Common myeloid progenitor, CD34-positive (primary cell): Measurements from ENCODE around the gene CLNK.

Experiments used
- CTCF ChIA-PET: fragments of 350-600 bp; sonication (Branson Sonifier 250); formaldehyde crosslinking; loops from one replicate; lab custom pipeline; 2021; ENCODE audit warnings: antibody characterized with exemption; lab: Charles Lee
- POLR2A ChIA-PET: fragments of 350-600 bp; sonication (Branson Sonifier 250); formaldehyde crosslinking; loops from one replicate; lab custom pipeline; 2021; ENCODE audit warnings: antibody characterized with exemption; lab: Charles Lee
- DNase-seq, 3 donors: peaks; one replicate each; pipeline versions ENCODE4 v3.0.0 to v3.0.0-alpha.2; 2013
- H3K27ac ChIP-seq, 2 experiments: 1 replicate in 1 of 2; 2 replicates in 1 of 2; pipeline ENCODE4 v1.7.0; 2013; ENCODE audit warnings: inconsistent platforms in 2 of 2, low read length in 2 of 2, mild to moderate bottlenecking in 2 of 2, low read depth in 1 of 2, moderate library complexity in 1 of 2; ENCODE audit not compliant: severe bottlenecking in 2 of 2, insufficient read depth in 1 of 2, poor library complexity in 1 of 2
- H3K27me3 ChIP-seq, 5 experiments: replicated peaks in 2 of 5; 1 replicate in 3 of 5; 2 replicates in 2 of 5; pipeline versions ENCODE4 v1.6.1 to v1.7.0; 2013; ENCODE audit warnings: low read length in 4 of 5, mild to moderate bottlenecking in 2 of 5, moderate library complexity in 2 of 5, inconsistent platforms in 1 of 5; ENCODE audit not compliant: insufficient read depth in 5 of 5, control insufficient read depth in 4 of 5
- H3K36me3 ChIP-seq, 4 experiments: 1 replicate in 2 of 4; 2 replicates in 2 of 4; pipeline versions ENCODE4 v1.6.1 to v1.7.0; 2013; ENCODE audit warnings: low read length in 3 of 4, control low read depth in 1 of 4, mild to moderate bottlenecking in 1 of 4; ENCODE audit not compliant: control insufficient read depth in 4 of 4, insufficient read depth in 4 of 4
- H3K4me1 ChIP-seq, 4 experiments: 1 replicate in 3 of 4; 2 replicates in 1 of 4; pipeline versions ENCODE4 v1.6.1 to v1.7.1; 2013; ENCODE audit warnings: low read length in 3 of 4, mild to moderate bottlenecking in 3 of 4, control low read depth in 1 of 4, inconsistent platforms in 1 of 4, moderate library complexity in 1 of 4; ENCODE audit not compliant: control insufficient read depth in 4 of 4, insufficient read depth in 4 of 4; ENCODE audit errors: control extremely low read depth in 1 of 4
- H3K4me3 ChIP-seq, 7 experiments: 1 replicate in 4 of 7; 2 replicates in 3 of 7; pipeline versions ENCODE4 v1.5.1 to v1.7.0; 2013; ENCODE audit warnings: mild to moderate bottlenecking in 7 of 7, low read length in 6 of 7, moderate library complexity in 6 of 7, inconsistent platforms in 2 of 7, low read depth in 2 of 7, control low read depth in 1 of 7; ENCODE audit not compliant: insufficient read depth in 4 of 7, control insufficient read depth in 1 of 7; ENCODE audit errors: extremely low read depth in 1 of 7
- H3K9me3 ChIP-seq, 5 experiments: 1 replicate in 4 of 5; 2 replicates in 1 of 5; pipeline versions ENCODE4 v1.6.1 to v1.7.1; 2013; ENCODE audit warnings: low read length in 4 of 5, mild to moderate bottlenecking in 2 of 5, inconsistent platforms in 1 of 5, low read depth in 1 of 5, moderate library complexity in 1 of 5; ENCODE audit not compliant: control insufficient read depth in 4 of 5, insufficient read depth in 2 of 5; ENCODE audit errors: control extremely low read depth in 1 of 5
- WGBS: methylation state at CpG from one replicate; pipeline ENCODE4 v1.1.5; 2013; ENCODE audit not compliant: insufficient coverage; 5-methylcytosine and 5-hydroxymethylcytosine counted together

The CLNK gene

GRCh38 chr4:10462876-10463275, 221.7 kb downstream of the CLNK start:
- no peak for DNase-seq
- POLR2A ChIA-PET: no interaction called here

GRCh38 chr4:10461850-10462400, 222.6 kb downstream of the CLNK start:
- WGBS: 52% methylated on average over 25 of the region's 27 CpGs
- ChIA-PET CTCF (interaction anchor here (0.8 to 2.4 kb wide), 10 partner anchors 9 to 303 kb away, joined by 3 to 7 read pairs (median 5); no protein-coding TSS in a partner anchor), POLR2A (interaction anchor here (0.6 to 0.7 kb wide), 2 partner anchors 19 to 786 kb away, joined by 3 to 4 read pairs; no protein-coding TSS in a partner anchor)
- Histone ChIP-seq H3K27me3 (peaks cover 6 to 51% (median 23%) of the 10 kb centered on the region in 5 experiments), H3K36me3 (no peaks in the 10 kb centered on the region), H3K9me3 (peaks cover 0 to 12% (median 3%) of the 10 kb centered on the region in 5 experiments), H3K4me1 (peaks cover 0 to 20% (median 17%) of the 10 kb centered on the region in 4 experiments), H3K4me3 (peak overlapping the region in 6 of 7 experiments; percentile 23 to 64 (median 58)), H3K27ac (no peak overlapping the region)
- no peak for DNase-seq

More at GRCh38 chr4:10462876-10463275, 221.7 kb downstream of the CLNK start:
- Histone ChIP-seq H3K36me3 (no peaks in the 10 kb centered on the region), H3K27ac (no peak overlapping the region), H3K27me3 (peaks cover 6 to 46% (median 18%) of the 10 kb centered on the region in 5 experiments), H3K4me3 (no peak overlapping the region), H3K9me3 (peaks cover 0 to 11% (median 3%) of the 10 kb centered on the region in 5 experiments), H3K4me1 (peaks cover 0 to 12% (median 11%) of the 10 kb centered on the region in 4 experiments)
- 96% methylated on average over 4 of the region's 4 CpGs for WGBS
- CTCF ChIA-PET: interaction anchor here (1.7 kb wide), 1 partner anchor 26 kb away, joined by 5 read pairs; no protein-coding TSS in a partner anchor

- H3K27ac ChIP-seq: no peak overlapping the region
Measured at GRCh38 chr4:10461091-10461849, 223.3 kb downstream of the CLNK start.

GRCh38 chr4:10460313-10461047, 224.1 kb downstream of the CLNK start:
- Histone ChIP-seq H3K27ac (no peak overlapping the region), H3K4me1 (peaks cover 0 to 27% (median 24%) of the 10 kb centered on the region in 4 experiments), H3K27me3 (peaks cover 6 to 51% (median 23%) of the 10 kb centered on the region in 5 experiments), H3K36me3 (no peaks in the 10 kb centered on the region), H3K9me3 (peaks cover 0 to 12% (median 3%) of the 10 kb centered on the region in 5 experiments), H3K4me3 (no peak overlapping the region)
- ChIA-PET POLR2A (no interaction called here), CTCF (interaction anchor here (1.0 to 2.4 kb wide), 12 partner anchors 8 to 301 kb away, joined by 3 to 7 read pairs (median 4); no protein-coding TSS in a partner anchor)
- DNase-seq: peak in 1 of 3 donors; percentile 14
- 78% methylated on average over 8 of the region's 11 CpGs for WGBS

More at GRCh38 chr4:10461091-10461849, 223.3 kb downstream of the CLNK start:
- peaks cover 0 to 26% (median 23%) of the 10 kb centered on the region in 4 experiments for H3K4me1 ChIP-seq
- DNase-seq: peak; percentile 75 to 89 (median 86)
- ChIA-PET POLR2A (interaction anchor here (0.6 to 0.7 kb wide), 2 partner anchors 18 to 785 kb away, joined by 3 to 4 read pairs; no protein-coding TSS in a partner anchor), CTCF (interaction anchor here (0.8 to 2.4 kb wide), 13 partner anchors 9 to 303 kb away, joined by 3 to 7 read pairs (median 4); no protein-coding TSS in a partner anchor)
- peak overlapping the region; percentile 23 to 64 (median 57) for H3K4me3 ChIP-seq
- H3K27me3 ChIP-seq: peaks cover 6 to 51% (median 23%) of the 10 kb centered on the region in 5 experiments
- no peaks in the 10 kb centered on the region for H3K36me3 ChIP-seq
- H3K9me3 ChIP-seq: peaks cover 0 to 12% (median 3%) of the 10 kb centered on the region in 5 experiments
- WGBS: 5% methylated on average over 53 of the region's 72 CpGs

GRCh38 chr4:10459305-10459704, 225.3 kb downstream of the CLNK start:
- POLR2A ChIA-PET: no interaction called here
- peaks cover 0 to 12% (median 3%) of the 10 kb centered on the region in 5 experiments for H3K9me3 ChIP-seq
- 90% methylated on average over 5 of the region's 8 CpGs for WGBS
- no peak overlapping the region for H3K27ac ChIP-seq
- no peak for DNase-seq
- CTCF ChIA-PET: interaction anchor here (1.2 to 1.6 kb wide), 2 partner anchors 8 to 90 kb away, joined by 4 read pairs; no protein-coding TSS in a partner anchor
- peaks cover 6 to 51% (median 23%) of the 10 kb centered on the region in 5 experiments for H3K27me3 ChIP-seq
- H3K4me3 ChIP-seq: no peak overlapping the region
- peaks cover 4 to 9% (median 7%) of the 10 kb centered on the region in 4 experiments for H3K36me3 ChIP-seq
- peaks cover 0 to 27% (median 24%) of the 10 kb centered on the region in 4 experiments for H3K4me1 ChIP-seq

GRCh38 chr4:10458177-10458576, 226.4 kb downstream of the CLNK start:
- 76% methylated on average over 11 of the region's 13 CpGs for WGBS
- peaks cover 0 to 27% (median 24%) of the 10 kb centered on the region in 4 experiments for H3K4me1 ChIP-seq
- peaks cover 6 to 47% (median 23%) of the 10 kb centered on the region in 5 experiments for H3K27me3 ChIP-seq
- H3K27ac ChIP-seq: peak overlapping the region in 1 of 2 experiments; percentile 28
- POLR2A ChIA-PET: no interaction called here
- CTCF ChIA-PET: interaction anchor here (1.6 kb wide), 2 partner anchors 14 to 91 kb away, joined by 4 to 5 read pairs; no protein-coding TSS in a partner anchor
- H3K9me3 ChIP-seq: peaks cover 0 to 12% (median 3%) of the 10 kb centered on the region in 5 experiments
- no peak for DNase-seq
- peaks cover 7 to 19% (median 14%) of the 10 kb centered on the region in 4 experiments for H3K36me3 ChIP-seq
- H3K4me3 ChIP-seq: peak overlapping the region in 1 of 7 experiments; percentile 65
